Activated CD8-positive, alpha-beta T cell treated with anti-CD3 and anti-CD28 coated beads, Interleukin-2, amount 10 ng/mL, durations not matched to agents 7 days and 5 days (primary cell): ENCODE measurements around the gene METRN. TPM values are rescaled to one million over a fixed set of nuclear protein-coding genes. Genes with fewer than 3 reads are reported as not detected.

Experiments
- ATAC-seq: fragments of 150-1000 bp; cut with Tn5 transposase; one replicate; pipeline ENCODE4 v1.10.0; 2021; ENCODE audit warnings: moderate library complexity
- CTCF ChIA-PET: fragments of 350-600 bp; sonication (Branson Sonifier 250); formaldehyde crosslinking; loops from one replicate; lab custom pipeline; 2021; ENCODE audit warnings: antibody characterized with exemption; lab: Charles Lee
- POLR2A ChIA-PET: fragments of 350-600 bp; sonication (Branson Sonifier 250); formaldehyde crosslinking; loops from one replicate; lab custom pipeline; 2021; ENCODE audit warnings: antibody characterized with exemption; lab: Charles Lee
- DNase-seq: peaks from one replicate; pipeline ENCODE4 v3.0.0-alpha.2; 2020
- H3K27ac Mint-ChIP-seq: one replicate; pipeline ENCODE4 v1.8.0; 2021; ENCODE audit warnings: mild to moderate bottlenecking, mixed read lengths
- H3K27me3 Mint-ChIP-seq: one replicate; pipeline ENCODE4 v1.8.0; 2021; ENCODE audit warnings: low read depth, mixed read lengths
- H3K36me3 Mint-ChIP-seq: one replicate; pipeline ENCODE4 v1.8.0; 2021; ENCODE audit warnings: low read depth, mixed read lengths
- H3K4me1 Mint-ChIP-seq: one replicate; pipeline ENCODE4 v1.8.0; 2021; ENCODE audit warnings: low read depth, mixed read lengths
- H3K4me3 Mint-ChIP-seq: one replicate; pipeline ENCODE4 v1.8.0; 2021; ENCODE audit warnings: mild to moderate bottlenecking, mixed read lengths
- H3K9me3 Mint-ChIP-seq: one replicate; pipeline ENCODE4 v1.8.0; 2022; ENCODE audit warnings: mixed read lengths; ENCODE audit not compliant: insufficient read depth
- total RNA-seq, 2 experiments: library from RNA; stranded (reverse); gene quantifications; one replicate each; pipeline ENCODE4 v1.2.3, GENCODE V29; 2021

METRN gene
- total RNA-seq, 2 experiments from 2014 or later: 8.1 to 10.6 TPM

- Mint-ChIP-seq H3K4me1 (no peaks in the 10 kb centered on the region), H3K27ac (no peak overlapping the region), H3K9me3 (no peaks in the 10 kb centered on the region), H3K36me3 (no peaks in the 10 kb centered on the region), H3K27me3 (no peaks in the 10 kb centered on the region), H3K4me3 (no peak overlapping the region)
- ChIA-PET CTCF (no interaction called here), POLR2A (interaction anchor here (0.7 kb wide), 1 partner anchor 203 kb away, joined by 3 read pairs; no protein-coding TSS in a partner anchor)
- ATAC-seq (no peak), DNase-seq (no peak)
Observed at GRCh38 chr16:766820-767640, 52.1 kb downstream of the METRN start.

GRCh38 chr16:767743-768235, 52.9 kb downstream of the METRN start:
- CTCF ChIA-PET: no interaction called here
- Mint-ChIP-seq H3K4me1 (no peaks in the 10 kb centered on the region), H3K27ac (no peak overlapping the region), H3K4me3 (no peak overlapping the region), H3K9me3 (no peaks in the 10 kb centered on the region), H3K27me3 (no peaks in the 10 kb centered on the region), H3K36me3 (no peaks in the 10 kb centered on the region)
- ATAC-seq (no peak), DNase-seq (no peak)
- POLR2A ChIA-PET: no interaction called here

- Mint-ChIP-seq H3K27me3 (no peaks in the 10 kb centered on the region), H3K36me3 (no peaks in the 10 kb centered on the region), H3K4me1 (no peaks in the 10 kb centered on the region), H3K9me3 (no peaks in the 10 kb centered on the region), H3K4me3 (no peak overlapping the region), H3K27ac (no peak overlapping the region)
- ChIA-PET CTCF (no interaction called here), POLR2A (no interaction called here)
- DNase-seq (no peak), ATAC-seq (no peak)
Observed at GRCh38 chr16:768428-768827, 53.5 kb downstream of the METRN start.

Other genes with a start within 250 kb of the METRN start
- 10 to 100 TPM; 85.3 to 93.0 TPM for gene CAPN15, start 187.4 kb upstream of the METRN start, total RNA-seq
- gene PRR35, start 154.7 kb upstream of the METRN start, total RNA-seq: not detected
- 1 to 10 TPM; 1.6 TPM for gene NHLRC4, start 148.1 kb upstream of the METRN start, total RNA-seq
- 10 to 100 TPM; 41.2 to 43.0 TPM for gene PIGQ, start 145.2 kb upstream of the METRN start, total RNA-seq
- gene RAB40C, start 125.1 kb upstream of the METRN start, total RNA-seq: 10 to 100 TPM; 13.1 to 15.0 TPM
- under 1 TPM; 0.47 to 0.68 TPM for gene WFIKKN1, start 84.1 kb upstream of the METRN start, total RNA-seq
- gene METTL26, start 78.8 kb upstream of the METRN start, total RNA-seq: 10 to 100 TPM; 89.0 to 94.0 TPM
- 10 to 100 TPM; 40.6 to 40.9 TPM for gene MCRIP2, start 73.3 kb upstream of the METRN start, total RNA-seq
- 100 to 1,000 TPM in 1 of 2 experiments, 10 to 100 TPM in 1; 96.8 to 106 TPM for gene WDR90, start 65.8 kb upstream of the METRN start, total RNA-seq
- 100 to 1,000 TPM; 135 to 139 TPM for gene RHOT2, start 47.0 kb upstream of the METRN start, total RNA-seq
- 1 to 10 TPM; 1.4 to 1.9 TPM for gene RHBDL1, start 39.4 kb upstream of the METRN start, total RNA-seq
- 10 to 100 TPM; 80.4 to 86.4 TPM for gene STUB1, start 34.7 kb upstream of the METRN start, total RNA-seq
- gene JMJD8, start 30.8 kb upstream of the METRN start, total RNA-seq: 10 to 100 TPM; 36.1 to 39.0 TPM
- 10 to 100 TPM; 16.9 to 19.4 TPM for gene WDR24, start 24.7 kb upstream of the METRN start, total RNA-seq
- gene FBXL16, start 9.3 kb upstream of the METRN start, total RNA-seq: 1 to 10 TPM; 5.9 to 7.3 TPM
- 10 to 100 TPM; 12.3 to 14.2 TPM for gene ANTKMT, start 6.0 kb downstream of the METRN start, total RNA-seq
- gene CCDC78, start 11.3 kb downstream of the METRN start, total RNA-seq: 1 to 10 TPM; 3.9 TPM
- gene HAGHL, start 12.0 kb downstream of the METRN start, total RNA-seq: 10 to 100 TPM in 1 of 2 experiments, 1 to 10 TPM in 1; 8.4 to 11.2 TPM
- gene CIAO3, start 25.9 kb downstream of the METRN start, total RNA-seq: 10 to 100 TPM; 24.9 to 32.4 TPM
- gene MSLN, start 45.6 kb downstream of the METRN start, total RNA-seq: not detected
- gene RPUSD1, start 73.3 kb downstream of the METRN start, total RNA-seq: 10 to 100 TPM; 25.9 to 30.1 TPM
- gene CHTF18, start 73.5 kb downstream of the METRN start, total RNA-seq: 100 to 1,000 TPM; 102 to 126 TPM
- not detected for gene GNG13, start 85.6 kb downstream of the METRN start, total RNA-seq